ENCODE results near the gene GRK4.

DNA sequence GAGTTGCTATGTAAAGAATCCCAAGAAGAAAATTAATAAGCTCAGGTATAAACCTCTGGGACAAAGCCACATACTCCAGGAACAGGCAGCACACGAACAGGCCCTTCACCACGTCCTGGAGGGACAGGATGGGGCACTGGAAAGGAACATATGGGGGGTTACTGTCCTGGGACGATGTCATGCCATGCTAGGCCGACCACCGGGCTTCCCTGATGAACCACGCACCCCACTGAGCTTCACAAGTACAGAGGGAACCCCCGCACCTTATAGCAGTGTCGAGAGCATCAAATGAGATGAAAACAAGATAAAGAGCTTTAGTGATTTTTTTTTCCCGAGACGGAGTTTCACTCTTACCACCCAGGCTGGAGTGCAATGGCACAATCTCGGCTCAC lies 19.3 kb upstream of the GRK4 start:
- TF ChIP-seq, protein P1, sequence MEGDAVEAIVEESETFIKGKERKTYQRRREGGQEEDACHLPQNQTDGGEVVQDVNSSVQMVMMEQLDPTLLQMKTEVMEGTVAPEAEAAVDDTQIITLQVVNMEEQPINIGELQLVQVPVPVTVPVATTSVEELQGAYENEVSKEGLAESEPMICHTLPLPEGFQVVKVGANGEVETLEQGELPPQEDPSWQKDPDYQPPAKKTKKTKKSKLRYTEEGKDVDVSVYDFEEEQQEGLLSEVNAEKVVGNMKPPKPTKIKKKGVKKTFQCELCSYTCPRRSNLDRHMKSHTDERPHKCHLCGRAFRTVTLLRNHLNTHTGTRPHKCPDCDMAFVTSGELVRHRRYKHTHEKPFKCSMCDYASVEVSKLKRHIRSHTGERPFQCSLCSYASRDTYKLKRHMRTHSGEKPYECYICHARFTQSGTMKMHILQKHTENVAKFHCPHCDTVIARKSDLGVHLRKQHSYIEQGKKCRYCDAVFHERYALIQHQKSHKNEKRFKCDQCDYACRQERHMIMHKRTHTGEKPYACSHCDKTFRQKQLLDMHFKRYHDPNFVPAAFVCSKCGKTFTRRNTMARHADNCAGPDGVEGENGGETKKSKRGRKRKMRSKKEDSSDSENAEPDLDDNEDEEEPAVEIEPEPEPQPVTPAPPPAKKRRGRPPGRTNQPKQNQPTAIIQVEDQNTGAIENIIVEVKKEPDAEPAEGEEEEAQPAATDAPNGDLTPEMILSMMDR (IDR thresholded peaks at IDR 0.05) = no peak
- no peak for TF ChIP-seq ZFX (IDR thresholded peaks at IDR 0.05; ENCODE audit: borderline replicate concordance)

All from 22Rv1 (cell line).